Measurements from ENCODE around the gene VIPAS39. TPM values are rescaled to one million over a fixed set of nuclear protein-coding genes. Genes with fewer than 3 reads are reported as not detected.

Gene VIPAS39
- total and polyA plus RNA-seq, 2 of the 13 experiments (the other 11 are each of a cell fraction or from before 2014, with no cell fraction given) = 13.3 to 21.5 TPM

DNA sequence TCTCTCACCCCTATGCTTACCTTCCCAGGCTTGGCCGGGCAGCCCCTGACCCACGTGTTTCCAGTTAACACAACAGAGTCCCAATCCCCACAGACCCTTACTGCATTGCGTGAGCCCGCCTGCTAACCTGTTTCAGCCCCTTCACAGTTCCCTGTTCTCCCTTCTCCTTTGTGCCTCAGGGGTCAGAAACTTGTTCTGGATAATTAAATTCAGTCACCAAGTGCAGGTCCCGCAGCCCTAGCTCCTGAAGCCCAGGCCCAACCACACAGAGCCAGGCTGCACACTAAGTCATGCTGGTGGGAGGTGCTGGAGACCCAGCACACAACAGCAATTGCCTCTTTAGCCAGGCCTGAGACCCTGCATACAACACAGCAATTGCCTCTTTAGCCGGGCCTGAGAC lies 31.6 kb upstream of the VIPAS39 start (continued):
- TF ChIP-seq, protein P1, sequence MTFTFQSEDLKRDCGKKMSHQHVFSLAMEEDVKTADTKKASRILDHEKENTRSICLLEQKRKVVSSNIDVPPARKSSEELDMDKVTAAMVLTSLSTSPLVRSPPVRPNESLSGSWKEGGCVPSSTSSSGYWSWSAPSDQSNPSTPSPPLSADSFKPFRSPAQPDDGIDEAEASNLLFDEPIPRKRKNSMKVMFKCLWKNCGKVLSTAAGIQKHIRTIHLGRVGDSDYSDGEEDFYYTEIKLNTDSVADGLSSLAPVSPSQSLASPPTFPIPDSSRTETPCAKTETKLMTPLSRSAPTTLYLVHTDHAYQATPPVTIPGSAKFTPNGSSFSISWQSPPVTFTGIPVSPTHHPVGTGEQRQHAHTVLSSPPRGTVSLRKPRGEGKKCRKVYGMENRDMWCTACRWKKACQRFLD (CRISPR knock-in tag; IDR thresholded peaks at IDR 0.05; ENCODE audit: borderline replicate concordance) = no peak
- TF ChIP-seq MIXL1 (CRISPR knock-in tag; IDR thresholded peaks at IDR 0.05) (no peak), ZNF850 (CRISPR knock-in tag; conservative IDR thresholded peaks at IDR 0.05) (no peak), ZNF839 (CRISPR knock-in tag; IDR thresholded peaks at IDR 0.05; ENCODE audit: borderline replicate concordance) (no peak), ARNT2 (CRISPR knock-in tag; IDR thresholded peaks at IDR 0.05; ENCODE audit: low read depth) (no peak)

DNA sequence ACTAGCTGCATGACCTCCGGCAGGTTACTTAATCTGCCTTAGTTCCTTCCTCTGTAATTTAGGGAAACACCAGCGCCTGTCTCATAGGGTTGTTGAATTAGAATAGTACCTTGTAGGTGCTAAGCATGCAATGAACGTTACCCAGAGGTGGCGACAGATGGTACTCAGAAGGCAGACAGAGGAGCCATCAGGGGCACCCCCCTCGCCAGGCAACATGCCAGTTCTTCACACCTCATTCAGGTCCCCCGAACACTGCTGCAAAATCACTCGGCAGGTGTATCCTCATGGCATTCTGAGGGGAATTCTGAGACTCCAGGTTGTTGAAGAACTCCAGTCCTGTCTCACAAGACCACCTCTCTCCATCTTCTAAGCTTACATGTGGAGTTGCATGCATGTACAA lies 31.2 kb upstream of the VIPAS39 start:
- no peaks in the 10 kb centered on the region for H3K79me2 ChIP-seq (ENCODE audit: insufficient read depth, low read length)
- 100% methylated on average over 3 of the region's 7 CpGs for WGBS (ENCODE audit: low lambda C conversion rate)
- H3K27ac ChIP-seq (ENCODE audit: extremely low read length, insufficient read depth, low read length) = no peak overlapping the region
- H2AFZ ChIP-seq (ENCODE audit: low read length) = no peak overlapping the region
- ChIA-PET POLR2A (no interaction called here), CTCF (ENCODE audit: low intra/inter-chr PET ratio, low total read pairs) (no interaction called here)
- H3K36me3 ChIP-seq (replicated peaks in 1 of 2; ENCODE audit: control insufficient read depth in 1 of 2, insufficient read depth in 2 of 2, low read length in 2 of 2) = peaks cover 20 to 21% of the 10 kb centered on the region in 2 experiments
- intact Hi-C loops (cut with micrococcal nuclease; ENCODE audit: unreplicated experiment) (no loop called here), in situ Hi-C loops (cut with HindIII; ENCODE audit: extremely low pct_ligation_motif_present, low pct_unique_long_range_greater_than_20kb) (no loop called here)
- DNase-seq (ENCODE audit: low spot score) (no peak), ATAC-seq (no peak), FAIRE-seq (no peak)
- H3K9me3 ChIP-seq (ENCODE audit: low read length) = no peaks in the 10 kb centered on the region
- no peak overlapping the region for H3K9ac ChIP-seq (ENCODE audit: insufficient read depth, low read depth, low read length)
- H3K4me3 ChIP-seq (replicated peaks in 1 of 3; ENCODE audit: insufficient read depth in 1 of 3, low read depth in 2 of 3, low read length in 3 of 3) = no peak overlapping the region
- peaks cover 7% of the 10 kb centered on the region; the same call in 1 of the 2 replicates for H4K20me1 ChIP-seq (ENCODE audit: insufficient read depth, low read length)
- no peaks in the 10 kb centered on the region for H3K4me1 ChIP-seq (ENCODE audit: insufficient read depth, low read length)
- no peak overlapping the region for H3K4me2 ChIP-seq (ENCODE audit: low read depth, low read length)
- no TSS peak for BruUV-seq (replicated peaks)
- H3K27me3 ChIP-seq (ENCODE audit: control insufficient read depth in 1 of 2, insufficient read depth in 2 of 2, low read length in 2 of 2) = no peaks in the 10 kb centered on the region
- TF ChIP-seq KDM3A (CRISPR knock-in tag; IDR thresholded peaks at IDR 0.05; ENCODE audit: low read depth) = no peak
- TF ChIP-seq RFX1 (IDR thresholded peaks at IDR 0.05) = no peak
- no peak for TF ChIP-seq ZNF296 (CRISPR knock-in tag; conservative IDR thresholded peaks at IDR 0.05)
- no peak for TF ChIP-seq ZNF329 (CRISPR knock-in tag; IDR thresholded peaks at IDR 0.05; ENCODE audit: low read depth)
- no peak for TF ChIP-seq FOXJ3 (CRISPR knock-in tag; IDR thresholded peaks at IDR 0.05; ENCODE audit: borderline replicate concordance)
- TF ChIP-seq HNRNPK (IDR thresholded peaks at IDR 0.05; ENCODE audit: low read depth, low read length, poor library complexity, severe bottlenecking) = no peak
- TF ChIP-seq ZNF660 (CRISPR knock-in tag; IDR thresholded peaks at IDR 0.05; ENCODE audit: borderline replicate concordance, low read depth) = no peak
- TF ChIP-seq, protein P2, sequence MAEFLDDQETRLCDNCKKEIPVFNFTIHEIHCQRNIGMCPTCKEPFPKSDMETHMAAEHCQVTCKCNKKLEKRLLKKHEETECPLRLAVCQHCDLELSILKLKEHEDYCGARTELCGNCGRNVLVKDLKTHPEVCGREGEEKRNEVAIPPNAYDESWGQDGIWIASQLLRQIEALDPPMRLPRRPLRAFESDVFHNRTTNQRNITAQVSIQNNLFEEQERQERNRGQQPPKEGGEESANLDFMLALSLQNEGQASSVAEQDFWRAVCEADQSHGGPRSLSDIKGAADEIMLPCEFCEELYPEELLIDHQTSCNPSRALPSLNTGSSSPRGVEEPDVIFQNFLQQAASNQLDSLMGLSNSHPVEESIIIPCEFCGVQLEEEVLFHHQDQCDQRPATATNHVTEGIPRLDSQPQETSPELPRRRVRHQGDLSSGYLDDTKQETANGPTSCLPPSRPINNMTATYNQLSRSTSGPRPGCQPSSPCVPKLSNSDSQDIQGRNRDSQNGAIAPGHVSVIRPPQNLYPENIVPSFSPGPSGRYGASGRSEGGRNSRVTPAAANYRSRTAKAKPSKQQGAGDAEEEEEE (CRISPR knock-in tag; IDR thresholded peaks at IDR 0.05; ENCODE audit: borderline replicate concordance) = no peak
- TF ChIP-seq GABPA (IDR thresholded peaks at IDR 0.05; ENCODE audit: low read depth, low read length) = no peak
- no peak for TF ChIP-seq GABPA (CRISPR knock-in tag; IDR thresholded peaks at IDR 0.05; ENCODE audit: low read depth)
- TF ChIP-seq, protein P3, sequence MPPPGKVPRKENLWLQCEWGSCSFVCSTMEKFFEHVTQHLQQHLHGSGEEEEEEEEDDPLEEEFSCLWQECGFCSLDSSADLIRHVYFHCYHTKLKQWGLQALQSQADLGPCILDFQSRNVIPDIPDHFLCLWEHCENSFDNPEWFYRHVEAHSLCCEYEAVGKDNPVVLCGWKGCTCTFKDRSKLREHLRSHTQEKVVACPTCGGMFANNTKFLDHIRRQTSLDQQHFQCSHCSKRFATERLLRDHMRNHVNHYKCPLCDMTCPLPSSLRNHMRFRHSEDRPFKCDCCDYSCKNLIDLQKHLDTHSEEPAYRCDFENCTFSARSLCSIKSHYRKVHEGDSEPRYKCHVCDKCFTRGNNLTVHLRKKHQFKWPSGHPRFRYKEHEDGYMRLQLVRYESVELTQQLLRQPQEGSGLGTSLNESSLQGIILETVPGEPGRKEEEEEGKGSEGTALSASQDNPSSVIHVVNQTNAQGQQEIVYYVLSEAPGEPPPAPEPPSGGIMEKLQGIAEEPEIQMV (CRISPR knock-in tag; IDR thresholded peaks at IDR 0.05; ENCODE audit: low read depth) = no peak
- TF ChIP-seq, protein P4, sequence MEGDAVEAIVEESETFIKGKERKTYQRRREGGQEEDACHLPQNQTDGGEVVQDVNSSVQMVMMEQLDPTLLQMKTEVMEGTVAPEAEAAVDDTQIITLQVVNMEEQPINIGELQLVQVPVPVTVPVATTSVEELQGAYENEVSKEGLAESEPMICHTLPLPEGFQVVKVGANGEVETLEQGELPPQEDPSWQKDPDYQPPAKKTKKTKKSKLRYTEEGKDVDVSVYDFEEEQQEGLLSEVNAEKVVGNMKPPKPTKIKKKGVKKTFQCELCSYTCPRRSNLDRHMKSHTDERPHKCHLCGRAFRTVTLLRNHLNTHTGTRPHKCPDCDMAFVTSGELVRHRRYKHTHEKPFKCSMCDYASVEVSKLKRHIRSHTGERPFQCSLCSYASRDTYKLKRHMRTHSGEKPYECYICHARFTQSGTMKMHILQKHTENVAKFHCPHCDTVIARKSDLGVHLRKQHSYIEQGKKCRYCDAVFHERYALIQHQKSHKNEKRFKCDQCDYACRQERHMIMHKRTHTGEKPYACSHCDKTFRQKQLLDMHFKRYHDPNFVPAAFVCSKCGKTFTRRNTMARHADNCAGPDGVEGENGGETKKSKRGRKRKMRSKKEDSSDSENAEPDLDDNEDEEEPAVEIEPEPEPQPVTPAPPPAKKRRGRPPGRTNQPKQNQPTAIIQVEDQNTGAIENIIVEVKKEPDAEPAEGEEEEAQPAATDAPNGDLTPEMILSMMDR (CRISPR knock-in tag; IDR thresholded peaks at IDR 0.05) = no peak
